ENCODE results near the gene RPS6KA4.
A peak's percentile ranks its signal among the peaks of the same experiment; 100 is the strongest.
"Not testable (repeated sequence)": the region's sequence is repeated elsewhere in the genome, so short reads cannot be mapped to it uniquely, and the experiment has no call there.

The RPS6KA4 gene

GRCh38 chr11:64320556-64320955 is 38.4 kb upstream of the RPS6KA4 start:
- peaks cover 9% of the 10 kb centered on the region for H3K36me3 Mint-ChIP-seq
- no peaks in the 10 kb centered on the region for H3K9me3 Mint-ChIP-seq
- H3K4me3 Mint-ChIP-seq = no peak overlapping the region
- ATAC-seq (ENCODE audit: low read depth) (no peak), DNase-seq (ENCODE audit: low spot score in 2 of 2) (no peak)
- peaks cover 11% of the 10 kb centered on the region for H3K4me1 Mint-ChIP-seq
- H3K27ac Mint-ChIP-seq = no peak overlapping the region
- no peaks in the 10 kb centered on the region for H3K27me3 Mint-ChIP-seq

DNA sequence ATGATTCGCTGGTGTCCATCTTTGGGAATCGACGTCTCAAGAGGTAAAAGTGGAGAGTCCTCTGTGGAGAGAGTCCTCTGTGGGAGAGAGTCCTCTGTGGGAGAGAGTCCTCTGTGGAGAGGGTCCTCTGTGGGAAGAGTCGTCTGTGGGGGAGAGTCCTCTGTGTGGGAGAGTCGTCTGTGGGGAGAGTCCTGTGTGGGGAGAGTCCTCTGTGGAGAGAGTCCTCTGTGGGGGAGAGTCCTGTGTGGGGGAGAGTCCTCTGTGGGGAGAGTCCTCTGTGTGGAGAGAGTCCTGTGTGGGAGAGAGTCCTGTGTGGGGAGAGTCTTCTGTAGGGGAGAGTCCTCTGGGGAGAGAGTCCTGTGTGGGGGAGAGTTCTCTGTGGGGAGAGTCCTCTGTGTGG is 37.9 kb upstream of the RPS6KA4 start:
- H3K27ac Mint-ChIP-seq = no peak overlapping the region
- no peaks in the 10 kb centered on the region for H3K9me3 Mint-ChIP-seq
- H3K4me3 Mint-ChIP-seq = no peak overlapping the region
- peaks cover 11% of the 10 kb centered on the region for H3K4me1 Mint-ChIP-seq
- DNase-seq (ENCODE audit: low spot score in 2 of 2) (no peak), ATAC-seq (ENCODE audit: low read depth) (no peak)
- H3K27me3 Mint-ChIP-seq = no peaks in the 10 kb centered on the region
- peaks cover 9% of the 10 kb centered on the region for H3K36me3 Mint-ChIP-seq

DNA sequence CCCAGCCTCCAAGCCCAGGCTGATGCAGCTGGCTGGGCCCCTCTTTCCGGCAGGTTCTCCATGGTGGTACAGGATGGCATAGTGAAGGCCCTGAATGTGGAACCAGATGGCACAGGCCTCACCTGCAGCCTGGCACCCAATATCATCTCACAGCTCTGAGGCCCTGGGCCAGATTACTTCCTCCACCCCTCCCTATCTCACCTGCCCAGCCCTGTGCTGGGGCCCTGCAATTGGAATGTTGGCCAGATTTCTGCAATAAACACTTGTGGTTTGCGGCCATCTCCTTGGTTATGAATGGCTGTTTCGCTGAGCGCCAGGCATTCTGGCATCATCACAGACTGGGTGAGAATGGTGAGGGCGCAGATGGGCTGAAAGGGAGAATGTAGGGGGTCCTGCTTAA is 37.4 kb upstream of the RPS6KA4 start:
- peaks cover 9% of the 10 kb centered on the region for H3K36me3 Mint-ChIP-seq
- no peaks in the 10 kb centered on the region for H3K9me3 Mint-ChIP-seq
- H3K4me1 Mint-ChIP-seq = peaks cover 11% of the 10 kb centered on the region
- no peak for DNase-seq (ENCODE audit: low spot score in 2 of 2)
- H3K27me3 Mint-ChIP-seq = no peaks in the 10 kb centered on the region
- no peak overlapping the region for H3K27ac Mint-ChIP-seq
- H3K4me3 Mint-ChIP-seq = no peak overlapping the region
- ATAC-seq (ENCODE audit: low read depth) = no peak

GRCh38 chr11:64322925-64323260 is 36.1 kb upstream of the RPS6KA4 start:
- H3K9me3 Mint-ChIP-seq = no peaks in the 10 kb centered on the region
- DNase-seq (ENCODE audit: low spot score in 2 of 2) = no peak
- peak overlapping the region; percentile 38 for H3K27ac Mint-ChIP-seq
- peaks cover 9% of the 10 kb centered on the region for H3K36me3 Mint-ChIP-seq
- H3K27me3 Mint-ChIP-seq = no peaks in the 10 kb centered on the region
- no peak for ATAC-seq (ENCODE audit: low read depth)
- H3K4me1 Mint-ChIP-seq = peaks cover 9% of the 10 kb centered on the region
- no peak overlapping the region for H3K4me3 Mint-ChIP-seq

GRCh38 chr11:64323373-64323772 is 35.6 kb upstream of the RPS6KA4 start:
- no peaks in the 10 kb centered on the region for H3K9me3 Mint-ChIP-seq
- H3K27ac Mint-ChIP-seq = peak overlapping the region; percentile 38
- no peaks in the 10 kb centered on the region for H3K27me3 Mint-ChIP-seq
- ATAC-seq (ENCODE audit: low read depth) (no peak), DNase-seq (ENCODE audit: low spot score in 2 of 2) (no peak)
- no peak overlapping the region for H3K4me3 Mint-ChIP-seq
- H3K36me3 Mint-ChIP-seq = peaks cover 9% of the 10 kb centered on the region
- H3K4me1 Mint-ChIP-seq = peaks cover 6% of the 10 kb centered on the region

- H3K9me3 Mint-ChIP-seq; ATAC-seq (ENCODE audit: low read depth); H3K4me1 Mint-ChIP-seq; H3K36me3 Mint-ChIP-seq; DNase-seq (ENCODE audit: low spot score in 2 of 2); H3K4me3 Mint-ChIP-seq; H3K27me3 Mint-ChIP-seq: not testable (repeated sequence)
- H3K27ac Mint-ChIP-seq = peak overlapping the region; percentile 19
Measured at GRCh38 chr11:64323984-64324383, 35.0 kb upstream of the RPS6KA4 start.

GRCh38 chr11:64324692-64325469 is 34.1 kb upstream of the RPS6KA4 start:
- no peaks in the 10 kb centered on the region for H3K27me3 Mint-ChIP-seq
- DNase-seq (ENCODE audit: low spot score in 2 of 2) (no peak), ATAC-seq (ENCODE audit: low read depth) (no peak)
- no peak overlapping the region for H3K4me3 Mint-ChIP-seq
- no peaks in the 10 kb centered on the region for H3K4me1 Mint-ChIP-seq
- H3K9me3 Mint-ChIP-seq = no peaks in the 10 kb centered on the region
- peaks cover 9% of the 10 kb centered on the region for H3K36me3 Mint-ChIP-seq
- H3K27ac Mint-ChIP-seq = no peak overlapping the region

GRCh38 chr11:64327375-64327774 is 31.6 kb upstream of the RPS6KA4 start:
- ATAC-seq (ENCODE audit: low read depth) = no peak
- H3K27ac Mint-ChIP-seq = no peak overlapping the region
- no peaks in the 10 kb centered on the region for H3K27me3 Mint-ChIP-seq
- DNase-seq (ENCODE audit: low spot score in 2 of 2) = no peak
- H3K36me3 Mint-ChIP-seq = no peaks in the 10 kb centered on the region
- peaks cover 11% of the 10 kb centered on the region for H3K4me1 Mint-ChIP-seq
- H3K4me3 Mint-ChIP-seq = no peak overlapping the region
- H3K9me3 Mint-ChIP-seq = no peaks in the 10 kb centered on the region

DNA sequence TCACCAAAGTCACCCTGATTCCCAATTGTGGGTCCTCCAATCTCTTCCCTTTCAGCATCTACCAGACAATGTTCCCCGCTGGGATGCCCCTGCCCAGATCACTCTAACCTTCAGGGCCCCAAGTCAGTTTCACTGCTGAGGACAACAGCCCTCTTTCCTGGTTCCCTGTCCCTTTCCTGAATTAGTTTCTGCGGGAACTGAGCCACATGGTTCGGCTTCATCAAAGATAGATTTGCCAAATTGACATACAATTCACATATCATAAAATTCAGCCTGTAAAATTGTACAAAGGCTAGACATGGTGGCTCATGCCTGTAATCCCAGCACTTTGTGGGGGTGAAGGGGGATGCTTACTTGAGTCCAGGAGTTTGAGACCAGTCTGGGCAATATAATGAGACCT is 31.0 kb upstream of the RPS6KA4 start:
- no peaks in the 10 kb centered on the region for H3K27me3 Mint-ChIP-seq
- H3K27ac Mint-ChIP-seq = no peak overlapping the region
- no peaks in the 10 kb centered on the region for H3K36me3 Mint-ChIP-seq
- H3K4me3 Mint-ChIP-seq = no peak overlapping the region
- DNase-seq (ENCODE audit: low spot score in 2 of 2) (no peak), ATAC-seq (ENCODE audit: low read depth) (no peak)
- H3K4me1 Mint-ChIP-seq = peaks cover 11% of the 10 kb centered on the region
- H3K9me3 Mint-ChIP-seq = no peaks in the 10 kb centered on the region

DNA sequence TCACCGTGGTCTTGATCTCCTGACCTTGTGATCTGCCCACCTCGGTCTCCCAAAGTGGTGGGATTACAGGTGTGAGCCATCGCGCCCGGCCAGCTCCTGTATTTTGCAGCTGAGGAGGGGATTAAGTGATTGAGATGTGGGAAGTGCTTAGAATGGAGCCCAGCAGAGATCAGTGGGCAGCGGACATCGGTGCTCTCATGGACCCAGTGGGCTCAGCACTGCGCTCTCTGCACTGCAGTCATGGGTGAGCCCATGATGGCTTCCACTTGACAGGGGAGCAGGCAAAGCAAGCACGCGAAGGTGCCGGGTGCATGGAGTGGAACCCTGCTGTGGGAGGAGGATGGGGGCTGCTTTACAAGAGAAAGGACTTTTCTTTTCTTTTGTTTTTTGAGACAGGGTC is 28.1 kb upstream of the RPS6KA4 start:
- no peak overlapping the region for H3K4me3 Mint-ChIP-seq
- no peak overlapping the region for H3K27ac Mint-ChIP-seq
- no peak for ATAC-seq (ENCODE audit: low read depth)
- DNase-seq (ENCODE audit: low spot score in 2 of 2) = no peak
- H3K36me3 Mint-ChIP-seq = no peaks in the 10 kb centered on the region
- H3K27me3 Mint-ChIP-seq = no peaks in the 10 kb centered on the region
- H3K9me3 Mint-ChIP-seq = no peaks in the 10 kb centered on the region
- peaks cover 25% of the 10 kb centered on the region for H3K4me1 Mint-ChIP-seq

GRCh38 chr11:64331569-64332371 is 27.2 kb upstream of the RPS6KA4 start:
- DNase-seq (ENCODE audit: low spot score in 2 of 2) (peak; percentile 55 to 60), ATAC-seq (ENCODE audit: low read depth) (peak; percentile 55)
- H3K4me3 Mint-ChIP-seq = peak overlapping the region; percentile 63
- no peaks in the 10 kb centered on the region for H3K27me3 Mint-ChIP-seq
- H3K36me3 Mint-ChIP-seq = no peaks in the 10 kb centered on the region
- H3K9me3 Mint-ChIP-seq = no peaks in the 10 kb centered on the region
- peak overlapping the region; percentile 29 for H3K27ac Mint-ChIP-seq
- H3K4me1 Mint-ChIP-seq = peaks cover 27% of the 10 kb centered on the region

- no peaks in the 10 kb centered on the region for H3K36me3 Mint-ChIP-seq
- H3K4me1 Mint-ChIP-seq = peaks cover 27% of the 10 kb centered on the region
- ATAC-seq (ENCODE audit: low read depth) (no peak), DNase-seq (ENCODE audit: low spot score in 2 of 2) (no peak)
- no peaks in the 10 kb centered on the region for H3K9me3 Mint-ChIP-seq
- H3K27me3 Mint-ChIP-seq = no peaks in the 10 kb centered on the region
- H3K4me3 Mint-ChIP-seq = no peak overlapping the region
- no peak overlapping the region for H3K27ac Mint-ChIP-seq
Measured at GRCh38 chr11:64333556-64333955, 25.4 kb upstream of the RPS6KA4 start.

DNA sequence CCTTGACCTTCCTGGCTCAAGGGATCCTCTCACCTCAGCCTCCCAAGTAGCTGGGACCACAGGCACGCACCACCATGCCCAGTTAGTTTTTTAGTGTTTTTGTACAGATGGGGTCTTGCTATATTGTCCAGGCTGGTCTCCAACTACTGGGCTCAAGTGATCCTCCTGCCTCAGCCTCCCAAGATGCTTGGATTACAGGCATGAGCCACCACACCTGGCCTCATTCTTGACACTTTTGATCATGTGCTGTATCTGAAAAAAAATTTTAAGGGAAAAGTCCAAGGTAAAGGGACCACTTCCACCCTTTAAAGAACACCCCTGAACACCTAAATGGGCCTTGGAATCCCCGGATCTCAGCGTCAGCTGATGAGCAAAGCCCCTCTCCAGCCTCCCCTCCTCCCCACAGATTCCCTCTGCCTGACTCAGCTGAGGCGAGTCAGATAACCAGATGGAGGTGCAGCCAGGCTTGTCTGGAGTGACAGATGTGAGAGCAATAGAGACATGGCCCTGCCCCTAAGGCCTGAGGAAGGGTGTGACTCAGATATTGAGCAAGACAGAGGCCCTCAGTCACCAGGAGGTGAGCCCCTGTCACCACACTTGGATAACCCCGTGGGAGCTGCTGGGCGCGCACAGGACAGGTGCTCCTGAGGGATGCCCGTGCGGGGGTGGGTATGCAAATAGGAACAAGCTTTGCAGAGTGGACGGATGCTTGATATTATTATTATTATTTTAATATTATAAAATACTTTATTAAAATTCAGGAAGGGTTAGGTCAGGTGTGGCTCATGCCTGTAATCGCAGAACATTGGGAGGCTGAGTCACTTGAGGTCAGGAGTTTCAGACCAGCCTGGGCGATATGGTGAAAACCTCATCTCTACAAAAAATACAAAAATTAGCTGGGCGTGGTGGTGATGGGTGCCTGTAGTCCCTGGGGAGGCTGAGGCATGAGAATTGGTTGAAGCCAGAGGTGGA is 23.9 kb upstream of the RPS6KA4 start:
- H3K27ac Mint-ChIP-seq = peak overlapping the region; percentile 81
- no peaks in the 10 kb centered on the region for H3K36me3 Mint-ChIP-seq
- DNase-seq (ENCODE audit: low spot score in 2 of 2) (peak; percentile 45 to 46), ATAC-seq (ENCODE audit: low read depth) (peak; percentile 63)
- H3K4me1 Mint-ChIP-seq = peaks cover 37% of the 10 kb centered on the region
- H3K27me3 Mint-ChIP-seq = no peaks in the 10 kb centered on the region
- H3K9me3 Mint-ChIP-seq = no peaks in the 10 kb centered on the region
- H3K4me3 Mint-ChIP-seq = peak overlapping the region; percentile 67

All from memory B cell (primary cell).